ENCODE measurements around the gene ADORA2B. TPM values are rescaled to one million over a fixed set of nuclear protein-coding genes. Genes with fewer than 3 reads are reported as not detected.

ADORA2B gene
- total and polyA plus RNA-seq, 2 of the 8 experiments (the other 6 are each of a cell fraction or from before 2014, with no cell fraction given): 2.6 to 8.2 TPM

- 0 out of 2 replicates have a peak overlapping the region, but pooled peaks have one; percentile 29 for H2BK20ac ChIP-seq (ENCODE audit: low read length)
- H2BK5ac ChIP-seq (ENCODE audit: low read depth, low read length): no peak overlapping the region
- H4K8ac ChIP-seq (ENCODE audit: extremely low read depth, insufficient read depth, low read length): no peak overlapping the region
- H3K18ac ChIP-seq (ENCODE audit: extremely low read depth, low read length): no peak overlapping the region
- no peak overlapping the region for H4K91ac ChIP-seq (replicated peaks; ENCODE audit: insufficient read length, low read length)
- H3K56ac ChIP-seq (replicated peaks; ENCODE audit: insufficient read length, low read depth, low read length): no peak overlapping the region
- H3K27ac ChIP-seq (ENCODE audit: low read depth, low read length): no peak overlapping the region
- H4K5ac ChIP-seq (ENCODE audit: insufficient read length, low read depth, low read length): no peak overlapping the region
- no peaks in the 10 kb centered on the region for H3K23me2 ChIP-seq (ENCODE audit: low read depth, low read length)
- no peak overlapping the region for H3K9ac ChIP-seq (replicated peaks in 1 of 4; ENCODE audit: extremely low read depth in 1 of 4, low read depth in 3 of 4, low read length in 3 of 4)
- H4K20me1 ChIP-seq (replicated peaks in 1 of 2; ENCODE audit: control insufficient read depth in 1 of 2, insufficient read depth in 2 of 2, low read length in 2 of 2): no peaks in the 10 kb centered on the region
- no peak overlapping the region for H3K14ac ChIP-seq (ENCODE audit: insufficient read length)
- H2BK12ac ChIP-seq (ENCODE audit: low read depth, low read length): 0 out of 2 replicates have a peak overlapping the region, but pooled peaks have one; percentile 60
- H3K9me3 ChIP-seq (ENCODE audit: insufficient read depth in 2 of 2, low read depth in 1 of 2, low read length in 1 of 2): no peaks in the 10 kb centered on the region
- H3K36me3 ChIP-seq (ENCODE audit: control insufficient read depth in 2 of 4, insufficient read depth in 4 of 4, low read length in 3 of 4): no peaks in the 10 kb centered on the region
- CTCF ChIA-PET (ENCODE audit: partially characterized antibody): interaction anchor here (3.4 kb wide), 1 partner anchor 13 kb away, joined by 14 read pairs; the partner anchor contains the start of gene ADORA2B
- DNase-seq (ENCODE audit: low read depth in 1 of 2, low spot score in 2 of 2): no peak
- no peaks in the 10 kb centered on the region for H3K27me3 ChIP-seq (replicated peaks in 1 of 4; ENCODE audit: control insufficient read depth in 3 of 4, extremely low read depth in 1 of 4, insufficient read depth in 3 of 4, low read length in 3 of 4)
- WGBS, 2 experiments (ENCODE audit: extremely low coverage in 1 of 2, insufficient coverage in 1 of 2, insufficient read length in 1 of 2, insufficient replicate concordance in 2 of 2, low coverage in 1 of 2, low lambda C conversion rate in 2 of 2, missing lambda C conversion rate in 1 of 2): 94% methylated on average over 18 of the region's 19 CpGs; no CpG with 5 or more reads in 1 of the 2 experiments
- no peak overlapping the region for H3K23ac ChIP-seq (ENCODE audit: insufficient read length)
- H2AK5ac ChIP-seq (ENCODE audit: low read depth, low read length): peak overlapping the region; percentile 18; the same call in 1 of the 2 replicates
- no peak for FAIRE-seq
- H2BK120ac ChIP-seq (replicated peaks; ENCODE audit: low read depth, low read length): no peak overlapping the region
- H3K79me1 ChIP-seq (ENCODE audit: low read depth, low read length): no peaks in the 10 kb centered on the region
- H2AFZ ChIP-seq (ENCODE audit: low read length): no peak overlapping the region
- no peaks in the 10 kb centered on the region for H3K79me2 ChIP-seq (ENCODE audit: control insufficient read depth in 1 of 2, insufficient read depth in 2 of 2, low read length in 2 of 2)
- H3K4me3 ChIP-seq (ENCODE audit: extremely low read depth in 1 of 4, insufficient read depth in 2 of 4, low read depth in 3 of 4, low read length in 4 of 4): no peak overlapping the region
- H3K4ac ChIP-seq (replicated peaks; ENCODE audit: insufficient read length, low read depth, low read length): no peak overlapping the region
- H3K4me1 ChIP-seq (replicated peaks in 1 of 4; ENCODE audit: control insufficient read depth in 3 of 4, insufficient read depth in 4 of 4, low read length in 3 of 4): peaks cover 0 to 6% (median 3%) of the 10 kb centered on the region in 4 experiments; a peak in 3 of 7 replicates
- TF ChIP-seq SUZ12 (IDR thresholded peaks at IDR 0.05; ENCODE audit: low read length) (no peak), POLR2AphosphoS5 (IDR thresholded peaks at IDR 0.05; ENCODE audit: low read depth, low read length) (no peak), MAX (IDR thresholded peaks at IDR 0.05) (no peak), ATF3 (IDR thresholded peaks at IDR 0.05; ENCODE audit: insufficient read depth, low read depth, low read length) (no peak), SIRT6 (IDR thresholded peaks at IDR 0.05; ENCODE audit: low read length) (no peak), SP1 (IDR thresholded peaks at IDR 0.05; ENCODE audit: low read depth, low read length) (no peak), HDAC6 (IDR thresholded peaks at IDR 0.05; ENCODE audit: low read depth, low read length) (no peak), CEBPB (IDR thresholded peaks at IDR 0.05; ENCODE audit: low read depth, low read length) (no peak), TEAD4 (IDR thresholded peaks at IDR 0.05; ENCODE audit: low read depth, low read length) (no peak)
- H2BK15ac ChIP-seq (ENCODE audit: low read length): no peak overlapping the region
- no peak overlapping the region for H3K4me2 ChIP-seq (ENCODE audit: insufficient read depth in 1 of 2, low read depth in 2 of 2, low read length in 2 of 2)
- POLR2A ChIA-PET (ENCODE audit: partially characterized antibody): interaction anchor here (2.4 kb wide), 2 partner anchors 8 to 13 kb away, joined by 11 to 12 read pairs; no protein-coding TSS in a partner anchor
These were observed 12.8 kb downstream of the ADORA2B start for GRCh38 chr17:15957608-15958307.
